Heart left ventricle (tissue), 13 donors: Measurements from ENCODE around the gene MB.

Experiments
- POLR2A ChIP-seq, 2 donors: fragments of 450-650 bp; IDR thresholded peaks; one replicate each; pipeline ENCODE4 v1.6.1; 2017; ENCODE audit warnings: antibody characterized with exemption in 2 of 2, mild to moderate bottlenecking in 2 of 2, moderate library complexity in 2 of 2
- TF ChIP-seq, protein P1 (sequence below), 12 donors: fragments of 200-600 bp; sonication (generic) in 4 of 12; IDR thresholded peaks; one replicate each; pipeline versions ENCODE4 v1.5.0 to v1.8.0; 2018 to 2022; ENCODE audit warnings: antibody characterized with exemption in 12 of 12, mild to moderate bottlenecking in 5 of 12
- donor health status: ischemic (EF 13 %, LVEDD 7.1; RV severe dilation, severe dysfunction).
- donor health status: DM: no; HTN: yes; CAD: no.
- donor health status: DM: no; HTN: no; CAD: no.
- donor health status: ischemic (EF 25% LVEDD 6.9; RV normal size, moderate dysfunction).
- donor health status: ischemic (EF 25% LVEDD 5.7; RV mildly dilated, moderate dysfunction).
- donor health status: ischemic (EF 35%, LVEDD 5.7; RV mildly dilated, moderate dysfunction).
- donor health status: nonischemic (EF 11% LVEDD 7.7; RV severe dilation, severe dysfunction).
- donor health status: DM: yes; HTN: yes; CAD: no.
- donor health status: PGD.
- donor health status: ischemic (EF 29% LVEDD 5.4; RV normal size, mild dysfunction).
- donor health status: nonischemic (EF 23%, LVEDD 6.1; RV moderate dilation, normal function).

DNA sequence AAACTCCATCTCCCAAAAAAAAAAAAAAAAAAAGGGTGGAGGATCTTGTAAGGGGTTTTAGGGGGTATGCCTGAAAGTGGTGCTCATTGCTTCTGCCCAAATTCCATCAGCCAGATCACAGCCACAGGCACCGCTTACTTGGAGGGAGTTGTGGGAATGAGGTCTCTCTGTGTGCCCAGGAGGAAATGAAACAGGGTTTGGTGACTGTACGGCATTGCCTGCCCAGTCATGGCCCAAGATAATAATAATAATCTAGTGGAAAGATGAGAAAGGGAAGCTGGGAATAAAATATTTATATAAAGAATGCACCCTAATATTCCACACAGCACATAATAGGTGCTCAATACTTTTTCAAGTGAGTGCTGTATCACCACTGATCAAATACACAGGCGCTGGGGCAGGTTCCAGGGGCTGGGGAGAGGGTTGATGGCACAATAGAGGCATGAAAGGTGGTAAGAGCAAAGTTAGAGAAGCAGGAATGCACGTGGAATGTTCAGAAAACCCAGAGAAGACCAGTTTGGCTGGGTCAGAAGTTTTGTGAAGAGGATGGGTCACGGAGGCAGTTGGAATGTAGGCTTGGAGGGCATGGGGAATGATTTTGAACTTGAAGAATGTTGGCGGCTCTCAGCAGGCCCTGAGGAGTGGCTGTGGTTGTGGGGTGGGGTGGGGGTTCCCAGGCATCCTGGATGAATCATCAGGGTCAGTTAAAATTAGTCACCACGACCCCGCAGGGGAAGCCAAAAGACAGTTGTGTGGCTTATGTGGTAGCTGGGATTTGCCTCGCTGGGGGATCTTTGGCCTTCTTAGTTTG, 12.5 kb upstream of the MB start:
- TF ChIP-seq, protein P1, sequence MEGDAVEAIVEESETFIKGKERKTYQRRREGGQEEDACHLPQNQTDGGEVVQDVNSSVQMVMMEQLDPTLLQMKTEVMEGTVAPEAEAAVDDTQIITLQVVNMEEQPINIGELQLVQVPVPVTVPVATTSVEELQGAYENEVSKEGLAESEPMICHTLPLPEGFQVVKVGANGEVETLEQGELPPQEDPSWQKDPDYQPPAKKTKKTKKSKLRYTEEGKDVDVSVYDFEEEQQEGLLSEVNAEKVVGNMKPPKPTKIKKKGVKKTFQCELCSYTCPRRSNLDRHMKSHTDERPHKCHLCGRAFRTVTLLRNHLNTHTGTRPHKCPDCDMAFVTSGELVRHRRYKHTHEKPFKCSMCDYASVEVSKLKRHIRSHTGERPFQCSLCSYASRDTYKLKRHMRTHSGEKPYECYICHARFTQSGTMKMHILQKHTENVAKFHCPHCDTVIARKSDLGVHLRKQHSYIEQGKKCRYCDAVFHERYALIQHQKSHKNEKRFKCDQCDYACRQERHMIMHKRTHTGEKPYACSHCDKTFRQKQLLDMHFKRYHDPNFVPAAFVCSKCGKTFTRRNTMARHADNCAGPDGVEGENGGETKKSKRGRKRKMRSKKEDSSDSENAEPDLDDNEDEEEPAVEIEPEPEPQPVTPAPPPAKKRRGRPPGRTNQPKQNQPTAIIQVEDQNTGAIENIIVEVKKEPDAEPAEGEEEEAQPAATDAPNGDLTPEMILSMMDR (IDR thresholded peaks at IDR 0.05) = no peak
- TF ChIP-seq POLR2A (IDR thresholded peaks at IDR 0.05) = no peak
